GM12875 (cell line): Measurements from ENCODE around the gene CIITA.

ENCODE experiments used
- H3K4me3 ChIP-seq: one replicate; pipeline ENCODE4 v1.5.1; 2011; ENCODE audit warnings: low read depth, low read length, control low read depth
- TF ChIP-seq, protein P1 (sequence below): IDR thresholded peaks from 2 replicates; pipeline ENCODE4 v1.5.1; 2011; ENCODE audit warnings: low read depth, mild to moderate bottlenecking, control low read depth, inconsistent platforms, low read length, moderate library complexity, borderline replicate concordance; ENCODE audit not compliant: insufficient read depth

The CIITA gene

GRCh38 chr16:10979717-10980601, 103.0 kb downstream of the CIITA start:
- TF ChIP-seq, protein P1, sequence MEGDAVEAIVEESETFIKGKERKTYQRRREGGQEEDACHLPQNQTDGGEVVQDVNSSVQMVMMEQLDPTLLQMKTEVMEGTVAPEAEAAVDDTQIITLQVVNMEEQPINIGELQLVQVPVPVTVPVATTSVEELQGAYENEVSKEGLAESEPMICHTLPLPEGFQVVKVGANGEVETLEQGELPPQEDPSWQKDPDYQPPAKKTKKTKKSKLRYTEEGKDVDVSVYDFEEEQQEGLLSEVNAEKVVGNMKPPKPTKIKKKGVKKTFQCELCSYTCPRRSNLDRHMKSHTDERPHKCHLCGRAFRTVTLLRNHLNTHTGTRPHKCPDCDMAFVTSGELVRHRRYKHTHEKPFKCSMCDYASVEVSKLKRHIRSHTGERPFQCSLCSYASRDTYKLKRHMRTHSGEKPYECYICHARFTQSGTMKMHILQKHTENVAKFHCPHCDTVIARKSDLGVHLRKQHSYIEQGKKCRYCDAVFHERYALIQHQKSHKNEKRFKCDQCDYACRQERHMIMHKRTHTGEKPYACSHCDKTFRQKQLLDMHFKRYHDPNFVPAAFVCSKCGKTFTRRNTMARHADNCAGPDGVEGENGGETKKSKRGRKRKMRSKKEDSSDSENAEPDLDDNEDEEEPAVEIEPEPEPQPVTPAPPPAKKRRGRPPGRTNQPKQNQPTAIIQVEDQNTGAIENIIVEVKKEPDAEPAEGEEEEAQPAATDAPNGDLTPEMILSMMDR = no peak

DNA sequence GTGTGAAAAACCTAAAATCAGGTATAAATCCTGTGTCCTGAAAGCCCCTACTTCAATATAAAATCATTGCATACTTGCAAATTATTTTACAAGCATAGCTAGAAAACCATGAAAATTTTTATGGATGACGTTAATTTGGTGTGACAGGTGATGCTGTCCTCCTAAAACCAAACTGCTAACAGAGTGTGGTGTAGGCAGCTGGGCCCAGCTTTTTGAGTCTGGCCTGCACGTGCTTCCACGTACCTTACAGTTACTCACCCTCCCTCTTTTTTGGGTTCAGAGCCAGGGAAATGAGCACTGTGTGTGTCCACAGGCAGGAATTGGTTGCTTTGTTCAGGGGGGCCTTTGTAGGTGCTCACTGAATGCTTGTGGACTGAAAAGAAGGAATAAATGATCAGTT, 103.8 kb downstream of the CIITA start:
- H3K4me3 ChIP-seq = no peak overlapping the region
- TF ChIP-seq, protein P1 = no peak

More at GRCh38 chr16:10979717-10980601, 103.0 kb downstream of the CIITA start:
- H3K4me3 ChIP-seq = no peak overlapping the region

DNA sequence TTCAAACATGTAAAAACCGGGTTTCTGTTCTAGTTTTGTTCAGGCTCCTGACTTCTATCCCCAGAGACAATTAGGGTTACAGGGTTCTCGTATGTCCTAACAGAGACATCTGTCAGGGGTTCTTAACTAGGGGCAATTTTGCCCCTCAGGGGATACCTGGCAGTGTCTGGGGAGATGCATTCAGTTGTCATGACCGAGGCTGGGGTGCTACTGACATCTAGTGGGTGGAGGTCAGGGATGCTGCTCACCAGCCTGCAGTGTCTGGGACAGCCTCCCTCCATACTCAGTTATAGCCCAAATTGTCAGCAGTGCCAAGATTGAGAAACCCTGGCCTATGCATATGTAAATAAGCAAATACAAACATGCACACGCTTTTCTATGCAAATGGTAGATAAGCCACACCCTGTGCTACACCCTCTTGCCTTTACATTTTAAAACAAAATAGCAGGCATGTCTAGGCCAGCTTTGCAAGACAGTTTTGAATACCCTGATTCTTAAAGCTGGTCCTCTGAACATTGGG, 104.8 kb downstream of the CIITA start:
- TF ChIP-seq, protein P1 = peak; percentile 72
- H3K4me3 ChIP-seq = no peak overlapping the region

- TF ChIP-seq, protein P1 = no peak
- H3K4me3 ChIP-seq = no peak overlapping the region
Measured at GRCh38 chr16:10982465-10983150, 105.6 kb downstream of the CIITA start.

DNA sequence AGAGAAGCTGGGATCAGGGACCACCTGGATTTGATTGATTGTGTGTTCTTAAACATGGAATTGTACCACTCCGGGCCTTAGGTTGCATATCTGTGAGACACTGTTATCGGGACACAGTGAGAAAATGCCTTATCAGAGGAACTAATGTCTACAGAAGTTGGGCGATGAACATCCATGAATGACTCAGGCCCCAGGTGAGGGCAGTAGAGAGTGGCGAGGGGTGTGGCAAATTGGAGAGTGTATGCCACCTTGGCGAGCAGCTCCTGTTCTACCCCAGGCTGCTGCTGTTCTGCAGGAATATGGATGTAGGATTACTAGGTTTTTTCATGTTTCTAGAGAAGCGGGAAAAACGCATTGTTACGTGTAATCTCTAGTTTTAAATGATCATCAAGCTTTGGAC, 106.2 kb downstream of the CIITA start:
- TF ChIP-seq, protein P1 = peak; percentile 27; the same call in 1 of the 2 replicates
- H3K4me3 ChIP-seq = no peak overlapping the region

DNA sequence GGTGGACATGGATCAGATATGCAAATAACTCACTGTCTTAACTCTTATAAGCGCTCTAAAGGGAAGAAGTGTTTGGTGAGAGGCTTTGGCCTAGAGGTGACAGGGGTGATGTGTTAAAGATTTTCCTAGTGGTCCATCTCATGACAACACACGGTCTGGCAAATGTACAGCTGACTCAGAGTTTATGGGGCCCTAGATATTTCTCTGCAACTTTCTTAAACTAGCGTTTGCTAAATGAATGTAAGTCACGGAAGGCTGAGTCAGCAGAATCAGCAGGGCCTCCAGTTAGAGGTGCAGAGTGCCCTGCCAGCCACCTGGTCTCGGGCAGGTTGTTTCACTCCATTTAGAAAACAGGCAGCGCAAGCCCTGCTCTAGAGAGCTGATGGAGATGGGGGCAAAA, 107.5 kb downstream of the CIITA start:
- TF ChIP-seq, protein P1 = no peak
- H3K4me3 ChIP-seq = no peak overlapping the region
